HG02885 (cell line): Measurements from ENCODE around the gene HMX1.

ENCODE experiments used
- ATAC-seq: cut with Tn5 transposase; IDR thresholded peaks from one replicate; pipeline ENCODE4 v1.9.1; 2021; ENCODE audit warnings: mild to moderate bottlenecking; ENCODE audit not compliant: unreplicated experiment, poor library complexity

The HMX1 gene

DNA sequence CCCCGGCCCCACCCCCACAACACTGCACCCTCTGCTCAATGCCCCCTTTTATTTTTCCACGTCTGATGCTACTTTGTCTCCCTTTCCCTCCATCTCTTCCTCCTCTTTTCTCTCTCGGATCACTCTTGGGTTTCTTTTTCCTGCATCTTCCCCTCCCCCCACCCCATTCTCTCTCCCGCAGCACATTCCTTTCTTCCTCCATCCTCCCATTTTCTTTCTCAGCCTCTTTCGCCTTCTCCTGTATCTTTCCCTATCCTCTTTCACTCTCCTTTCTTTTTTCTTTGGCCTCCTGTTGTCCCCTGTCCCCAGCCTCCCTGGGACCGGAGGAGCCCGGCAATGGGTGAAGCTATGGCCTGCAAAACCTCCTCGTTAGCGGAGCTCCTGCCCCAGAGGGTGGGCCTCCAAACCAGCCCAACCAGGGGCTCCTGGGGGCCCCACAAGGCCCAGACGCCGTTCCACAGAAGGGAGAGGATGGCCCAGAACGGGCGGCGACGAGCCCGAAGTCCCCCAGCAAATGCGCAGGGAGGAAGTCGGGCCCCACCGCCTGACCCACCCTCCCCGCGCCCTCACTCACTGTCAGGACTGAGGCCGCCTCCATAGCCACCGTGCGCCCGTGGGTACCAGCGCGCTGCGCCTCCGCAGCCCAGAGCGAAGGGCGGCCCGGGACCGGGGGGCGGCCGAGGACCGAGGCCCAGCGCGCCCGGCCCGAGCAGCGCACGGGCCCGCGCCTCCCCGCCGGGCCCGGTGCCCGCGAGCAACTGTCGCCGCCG, 807 bp downstream of the HMX1 start:
- ATAC-seq: no peak

DNA sequence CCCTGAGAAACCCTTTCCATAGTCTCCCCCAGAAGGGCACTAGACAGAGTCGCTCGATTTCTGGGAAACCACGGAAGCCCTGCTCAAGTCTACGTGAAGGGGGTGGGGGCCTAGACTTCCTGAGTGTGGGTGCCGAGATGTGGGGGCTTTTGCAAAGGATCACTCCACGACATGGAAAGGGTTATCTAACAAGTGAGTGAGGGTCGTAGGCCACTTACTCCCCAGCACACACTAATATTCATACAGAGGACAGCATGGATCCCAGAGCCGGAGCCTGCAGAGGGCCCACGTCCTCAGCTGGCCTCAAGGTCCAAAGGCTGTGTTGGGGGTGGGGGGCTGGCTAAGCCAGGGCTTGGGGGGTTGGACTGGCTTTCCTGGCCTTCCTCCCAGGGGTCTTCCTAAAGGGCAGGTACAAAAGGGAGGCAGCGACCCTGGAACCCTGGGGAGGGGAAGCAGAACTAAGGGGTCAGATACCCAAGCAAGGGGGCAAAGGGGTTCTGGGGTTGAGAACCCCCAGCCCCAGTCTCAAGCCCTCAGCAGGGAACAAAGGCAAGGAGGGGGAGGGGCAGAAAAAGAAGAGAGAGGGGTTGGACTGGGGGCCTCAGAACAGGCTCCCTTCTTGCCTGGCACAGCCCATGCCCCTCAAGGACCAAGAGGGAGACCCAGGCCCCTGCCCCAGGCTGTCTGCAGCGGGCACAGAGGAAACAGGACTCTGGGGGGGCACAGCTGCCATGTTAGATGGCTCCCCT, 1.6 kb downstream of the HMX1 start:
- no peak for ATAC-seq

DNA sequence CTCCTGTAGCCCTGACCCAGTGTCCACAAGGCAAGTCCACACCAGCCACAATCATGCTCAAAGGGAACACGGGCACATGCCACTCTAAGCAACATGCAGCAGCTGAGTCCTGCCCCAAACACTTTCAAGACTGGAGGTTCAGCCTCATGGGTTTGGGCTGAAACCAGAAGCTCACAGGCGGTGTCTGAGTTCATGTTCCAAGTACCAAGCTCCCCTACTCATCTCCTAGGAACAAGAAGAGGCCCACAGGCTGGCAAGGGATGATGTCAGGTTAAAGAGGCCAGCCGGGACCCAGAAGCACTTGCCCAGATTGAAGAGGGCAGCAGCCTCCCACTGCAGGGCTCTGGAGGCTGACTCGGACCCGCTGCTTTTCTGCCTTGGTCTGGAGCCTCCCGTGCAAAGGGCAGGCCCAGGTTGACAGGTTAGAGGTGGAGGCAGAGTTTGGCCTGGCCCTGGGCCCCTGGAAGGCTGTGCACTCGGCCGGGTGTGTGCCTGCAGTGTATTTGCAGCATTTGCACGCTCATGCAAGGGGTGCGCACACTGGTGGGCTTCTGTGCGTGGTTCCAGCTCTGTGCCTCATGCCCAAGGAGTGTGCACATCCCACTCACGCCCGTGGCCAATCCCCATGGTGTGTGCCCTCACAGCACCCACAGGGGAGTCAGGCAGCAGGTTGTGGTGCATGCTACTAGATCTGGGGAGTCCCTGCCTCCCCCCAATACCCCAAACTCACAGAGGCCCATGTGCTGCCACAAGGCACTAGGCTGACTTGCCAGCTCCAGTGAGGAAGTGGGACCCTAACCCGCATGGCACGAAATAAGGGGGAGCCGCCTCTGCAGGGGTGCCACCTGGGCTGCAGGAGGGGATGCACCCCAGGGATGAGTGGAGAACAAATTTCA, 2.4 kb downstream of the HMX1 start:
- ATAC-seq: no peak

DNA sequence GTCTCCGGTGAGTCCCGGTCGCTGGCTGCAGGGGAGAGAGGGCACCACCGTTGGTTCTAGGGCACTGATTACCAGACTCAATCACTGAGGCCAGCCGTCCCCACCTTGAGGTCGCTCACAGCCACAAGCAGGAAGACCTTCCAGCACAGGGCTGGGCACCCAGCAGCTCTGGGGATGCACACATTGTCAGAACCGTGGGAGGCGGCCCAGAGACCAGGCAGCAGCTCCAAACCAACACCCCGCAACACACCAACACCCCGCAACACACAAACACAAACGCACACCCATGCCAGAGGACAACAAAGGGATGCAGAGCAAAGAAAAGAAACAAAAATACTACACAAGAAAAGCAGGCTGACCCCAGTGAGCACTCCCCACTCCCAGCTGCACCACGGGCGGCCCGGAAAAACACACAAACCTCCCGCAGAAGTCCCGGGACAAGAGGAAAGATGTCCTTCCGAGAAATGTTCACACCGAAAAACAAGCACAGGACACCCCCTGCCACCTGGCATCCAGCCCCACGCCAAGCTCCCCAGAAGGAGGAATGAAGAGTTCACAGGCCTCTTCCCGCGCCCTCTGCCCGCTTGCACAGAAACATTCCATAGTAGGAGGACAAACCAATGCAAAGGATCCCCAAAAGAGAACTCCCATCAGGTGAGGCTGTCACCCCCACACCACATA, 3.2 kb downstream of the HMX1 start:
- ATAC-seq: no peak

DNA sequence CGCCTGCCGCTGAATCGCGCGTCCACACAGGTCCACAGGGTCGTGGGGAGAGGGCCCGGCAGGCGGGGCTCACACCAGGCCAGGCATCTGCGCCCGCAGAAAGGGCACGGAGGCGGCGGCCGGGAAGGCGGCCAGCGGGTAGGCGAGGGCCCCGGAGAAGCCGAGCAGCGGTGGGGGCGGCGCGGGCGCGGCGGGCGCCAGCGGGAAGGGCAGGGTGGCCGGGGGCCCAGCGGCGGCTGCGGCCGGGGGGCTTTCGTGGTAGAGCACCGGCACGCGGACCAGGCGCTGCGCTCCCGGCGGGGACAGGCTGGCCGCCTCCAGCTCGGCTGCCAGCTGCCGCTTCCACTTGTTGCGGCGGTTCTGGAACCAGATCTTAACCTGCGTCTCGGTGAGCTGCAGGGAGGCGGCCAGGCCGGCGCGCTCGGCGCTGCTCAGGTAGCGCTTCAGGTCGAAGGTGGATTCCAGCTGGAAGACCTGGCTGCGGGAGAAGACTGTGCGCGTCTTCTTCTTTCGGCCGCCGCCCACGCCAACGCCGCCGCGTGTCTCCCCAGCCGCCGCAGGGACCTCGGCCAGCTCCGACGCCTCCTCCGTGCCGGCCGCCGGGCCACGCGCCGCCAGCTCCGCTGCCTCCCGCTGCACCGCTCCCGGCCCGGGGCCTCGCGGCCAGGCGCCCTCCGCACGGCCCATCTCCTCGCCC, 3.9 kb downstream of the HMX1 start:
- no peak for ATAC-seq

DNA sequence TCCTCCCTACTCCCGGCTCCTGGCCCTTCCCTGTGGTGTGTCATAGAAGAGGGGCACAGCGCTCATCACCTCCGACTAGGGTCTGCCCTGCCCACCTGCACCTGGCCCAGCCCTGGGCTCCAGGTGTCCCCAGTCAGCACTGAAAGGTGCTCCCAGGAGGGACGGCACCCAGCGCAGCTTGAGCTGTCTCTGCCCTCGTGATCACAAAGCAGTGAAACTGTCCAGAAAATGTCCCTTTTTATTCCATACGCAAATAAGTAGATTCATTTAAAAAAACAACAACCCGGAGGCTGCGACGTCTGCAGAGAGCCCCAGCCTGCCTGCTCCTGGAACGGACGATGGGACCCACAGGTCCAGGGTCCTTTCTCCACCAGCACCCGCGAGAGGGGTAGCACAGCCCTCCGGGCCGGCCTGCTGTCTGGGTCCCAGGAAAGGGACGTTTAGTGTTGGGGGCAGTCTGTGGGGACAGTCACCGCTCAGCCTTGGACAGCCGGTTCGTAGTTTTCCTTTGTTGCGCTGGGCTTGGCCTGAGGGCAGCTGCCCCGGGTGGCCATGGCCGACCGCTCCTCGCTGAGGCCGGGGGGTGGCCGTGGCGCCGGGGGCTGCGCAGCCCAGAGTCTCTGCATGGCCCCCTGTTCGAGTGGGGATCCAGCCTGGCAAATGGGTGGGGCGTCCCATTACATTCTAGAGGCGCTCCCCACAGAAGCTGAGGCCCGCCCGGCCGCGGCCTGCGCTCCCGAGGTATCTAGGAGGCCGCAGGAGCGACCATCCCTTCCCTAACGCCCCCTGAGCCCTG, 4.6 kb downstream of the HMX1 start:
- ATAC-seq: no peak

DNA sequence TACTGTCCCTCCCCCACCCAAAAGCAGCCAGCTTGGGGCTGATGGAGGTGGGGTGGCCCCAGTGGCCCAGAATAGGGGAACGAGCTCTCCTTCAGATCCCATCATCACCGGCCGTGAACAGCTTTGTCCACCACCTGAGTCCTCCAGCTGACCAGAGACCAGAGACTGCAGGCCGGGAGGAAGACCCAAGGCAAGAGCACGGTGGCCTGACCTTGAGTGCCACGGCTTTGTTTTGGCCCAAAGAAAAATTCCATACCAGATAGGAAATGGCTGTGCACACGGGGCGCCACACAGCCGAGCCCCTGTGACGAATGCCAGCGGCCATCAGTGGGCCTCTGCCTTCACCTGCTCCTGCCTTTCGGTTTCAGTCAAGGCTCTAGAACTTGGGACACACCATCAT, 5.2 kb downstream of the HMX1 start:
- ATAC-seq: no peak

DNA sequence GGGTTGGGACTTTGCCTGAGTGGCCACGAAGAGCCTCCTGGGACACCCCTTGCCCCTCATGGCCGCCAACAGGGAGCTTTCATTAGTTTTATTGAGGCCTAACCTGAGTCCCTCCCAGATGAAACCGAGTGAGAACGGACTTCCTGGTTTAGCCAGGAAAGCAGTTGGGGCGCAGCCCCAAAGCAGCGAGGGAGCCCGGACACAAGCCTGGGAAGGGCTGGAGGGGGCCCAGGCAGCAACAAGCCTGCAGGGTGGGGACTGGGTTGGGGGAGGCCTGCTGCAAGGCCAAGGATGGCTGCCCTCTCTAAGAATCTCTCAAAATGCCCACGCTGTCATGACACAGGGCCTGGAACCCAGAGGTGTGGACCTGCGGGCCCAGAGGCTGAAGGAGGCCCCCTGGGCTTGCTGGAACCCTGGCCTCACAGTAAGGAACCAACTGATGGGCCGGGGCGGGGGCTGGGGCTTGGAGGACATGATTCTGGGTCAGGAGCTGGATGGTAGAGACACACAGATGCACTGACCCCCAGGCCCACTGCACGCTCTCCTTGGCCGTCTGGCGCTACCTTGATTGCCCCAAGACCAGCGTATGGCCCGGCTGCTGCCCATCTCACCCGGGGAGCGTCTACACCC, 5.8 kb downstream of the HMX1 start:
- ATAC-seq: no peak

DNA sequence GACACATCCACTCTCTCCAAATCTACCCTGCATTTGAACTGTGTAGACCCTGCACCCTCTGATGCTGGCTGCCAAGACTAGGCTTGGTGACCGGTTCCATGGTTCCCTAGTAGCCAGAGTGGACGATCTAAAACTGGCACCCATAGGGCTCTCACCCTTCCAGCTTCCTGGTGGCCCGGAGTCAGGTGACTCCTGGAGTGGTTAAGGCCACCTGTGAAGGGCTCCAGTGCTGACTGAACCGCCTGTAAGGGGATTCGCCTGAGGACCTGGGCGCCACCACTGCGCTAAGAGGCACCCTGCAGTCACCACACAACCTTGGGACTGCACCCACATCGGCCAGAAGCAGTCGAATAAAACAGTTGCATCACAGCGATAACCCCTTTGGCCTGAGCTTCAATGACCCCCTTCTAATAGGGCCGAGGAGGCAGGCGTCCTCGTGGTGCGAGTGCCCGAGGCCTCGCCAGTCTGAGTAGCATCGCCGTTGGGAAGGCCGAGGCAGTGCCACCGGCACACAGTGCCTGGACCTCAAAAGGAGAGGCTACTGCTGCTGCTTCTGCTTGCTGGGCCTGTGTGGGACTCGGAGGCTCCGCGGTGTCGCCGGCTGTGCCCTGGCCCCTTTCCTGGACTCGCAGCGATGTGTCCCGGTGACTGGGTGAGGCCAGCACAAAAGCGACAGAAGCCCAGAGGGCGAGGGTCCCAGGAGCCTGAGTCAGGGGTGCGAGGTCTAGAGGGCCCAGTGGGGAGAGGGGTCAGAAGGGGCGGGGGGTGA, 6.5 kb downstream of the HMX1 start:
- ATAC-seq: no peak

DNA sequence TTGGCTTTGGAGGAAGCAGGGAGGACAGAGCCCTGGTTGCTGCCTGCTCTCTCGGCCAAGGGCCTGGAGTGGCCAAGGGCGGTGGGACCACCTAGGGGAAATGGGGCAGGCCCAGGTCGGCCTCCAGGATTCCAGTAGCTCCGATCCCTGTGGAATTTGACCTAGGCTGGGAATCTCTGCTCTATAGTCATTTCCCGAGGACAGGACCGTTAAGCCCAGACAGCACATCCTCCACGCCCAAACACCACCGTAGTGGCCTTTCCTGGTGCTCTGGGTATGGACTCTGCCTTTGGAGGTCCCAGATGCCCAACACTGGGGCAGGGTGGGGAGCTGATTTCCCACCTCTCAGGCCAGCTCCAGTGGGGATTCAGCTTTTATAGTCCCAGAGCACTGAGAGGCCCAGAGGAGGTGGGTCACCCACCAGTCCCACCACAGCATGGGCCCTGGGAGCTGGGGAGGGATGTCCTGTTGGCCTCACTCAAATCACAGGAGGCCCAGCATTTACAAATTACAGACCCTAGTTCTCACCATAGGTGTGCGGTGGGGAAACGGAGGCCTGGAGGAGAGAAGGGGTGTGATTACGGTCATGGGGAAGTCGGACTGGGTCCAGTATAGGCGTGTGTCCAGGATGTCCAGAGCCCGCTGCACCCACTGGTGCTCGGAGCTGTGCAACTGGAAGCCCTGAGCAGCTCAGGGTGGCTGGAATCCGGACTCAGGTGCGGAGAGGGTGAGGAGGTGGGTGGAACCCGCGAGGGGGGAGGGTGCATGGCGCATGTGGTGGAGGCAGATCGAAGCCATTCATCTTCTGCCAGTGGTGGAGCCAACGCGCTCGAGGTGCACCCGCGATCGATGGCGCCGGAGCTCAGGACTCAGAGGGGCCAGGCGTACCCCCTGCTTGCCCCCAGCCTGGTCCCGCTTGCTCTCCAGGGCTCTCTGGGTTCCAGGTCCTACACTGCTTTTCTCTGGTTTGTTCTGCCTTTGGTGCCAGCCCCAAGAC, 7.7 kb downstream of the HMX1 start:
- ATAC-seq: no peak

DNA sequence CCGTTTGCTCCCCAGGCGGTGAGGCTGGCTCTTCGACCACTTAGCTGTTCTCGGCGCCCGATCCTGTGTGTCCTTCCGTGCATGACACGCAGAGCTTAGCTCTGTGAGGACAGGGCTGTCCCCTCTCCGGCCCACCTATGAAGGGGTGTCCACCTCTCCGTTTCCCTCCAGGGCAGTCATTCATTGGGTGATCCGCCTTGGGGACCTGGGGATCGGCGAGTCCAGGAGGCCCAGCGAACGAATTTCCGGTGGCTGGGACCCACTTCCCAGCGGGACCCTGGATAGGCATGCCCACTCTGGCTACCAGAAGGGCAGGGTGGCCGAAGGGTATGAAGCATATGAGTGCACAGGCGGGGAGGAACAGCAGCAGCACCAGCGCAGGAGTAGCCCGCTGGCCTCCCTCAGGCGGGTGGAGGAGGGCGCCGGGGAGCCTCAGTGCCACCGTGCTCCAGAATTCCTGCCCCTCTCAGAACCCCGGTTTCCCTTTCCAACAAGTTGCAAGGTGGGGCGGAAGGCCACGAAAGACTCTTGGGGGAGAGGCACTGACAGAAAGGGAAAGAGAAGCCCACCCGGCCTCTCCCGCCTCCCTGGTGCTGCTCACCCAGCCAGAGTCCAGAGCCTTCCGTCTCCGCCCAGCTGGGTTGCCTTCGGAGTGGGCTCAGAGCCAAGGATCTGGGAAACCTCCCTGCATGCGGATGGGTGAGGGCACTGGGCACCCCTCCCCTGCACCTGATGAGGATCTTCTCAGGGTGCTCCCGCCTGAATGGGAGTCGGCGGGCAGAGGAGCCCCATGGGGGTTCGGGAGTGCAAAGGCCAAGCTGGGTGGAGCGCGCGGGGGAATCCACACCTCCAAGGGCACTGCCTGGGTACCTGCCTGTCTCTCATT, 8.6 kb downstream of the HMX1 start:
- no peak for ATAC-seq

DNA sequence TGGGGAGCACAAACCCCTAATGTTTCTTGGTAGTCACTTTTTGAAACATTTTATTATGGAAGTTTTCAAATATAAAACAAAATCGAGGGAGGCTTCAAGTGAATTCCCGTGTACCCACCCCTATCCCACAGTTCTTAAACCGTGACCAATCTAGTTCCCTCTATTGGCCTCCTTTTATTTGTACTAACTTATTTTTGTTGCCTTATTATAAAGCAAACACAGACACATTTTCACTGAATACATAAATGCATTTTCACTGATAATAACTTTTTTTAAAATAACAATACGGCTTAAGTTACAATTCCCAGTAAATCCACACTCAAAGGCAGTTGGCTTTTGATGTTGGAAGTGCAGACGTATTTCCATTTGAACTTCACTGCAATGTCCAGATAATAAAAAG, 9.3 kb downstream of the HMX1 start:
- ATAC-seq: no peak

DNA sequence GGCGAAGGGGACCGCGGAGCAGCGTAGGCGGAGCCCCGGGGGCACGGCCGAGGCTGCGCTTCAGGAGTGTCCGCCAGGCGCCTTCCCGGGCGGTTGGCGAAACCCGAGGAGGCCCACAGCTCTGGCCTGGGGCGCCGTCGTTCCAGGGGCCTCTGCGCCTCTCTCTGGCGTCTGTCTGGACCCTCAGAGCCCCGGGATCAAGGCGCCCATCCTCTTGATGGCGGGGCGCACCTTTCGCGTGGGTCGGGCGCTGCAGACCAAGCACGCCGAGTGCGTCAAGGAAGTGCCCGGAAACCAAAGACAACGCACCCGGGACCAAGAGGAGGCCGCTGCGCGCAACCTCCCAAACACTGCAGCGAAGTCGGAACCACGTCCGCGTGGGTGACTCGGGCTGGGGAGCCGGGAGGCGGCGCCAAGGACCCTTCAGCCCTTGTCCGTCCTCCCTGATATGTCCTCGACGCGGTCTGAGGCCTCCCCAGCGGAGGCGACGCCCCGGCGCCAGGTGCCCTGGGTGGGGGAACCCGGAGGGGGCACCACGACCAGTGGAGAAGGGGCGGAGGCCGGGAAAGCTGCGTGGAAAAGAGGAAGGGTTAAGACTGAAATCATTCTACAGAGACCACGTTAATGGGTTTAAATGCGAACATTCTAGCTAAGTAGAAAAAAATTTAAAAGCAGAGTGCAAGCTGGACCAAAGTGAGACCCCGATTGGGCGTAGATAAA, 9.9 kb downstream of the HMX1 start:
- no peak for ATAC-seq

DNA sequence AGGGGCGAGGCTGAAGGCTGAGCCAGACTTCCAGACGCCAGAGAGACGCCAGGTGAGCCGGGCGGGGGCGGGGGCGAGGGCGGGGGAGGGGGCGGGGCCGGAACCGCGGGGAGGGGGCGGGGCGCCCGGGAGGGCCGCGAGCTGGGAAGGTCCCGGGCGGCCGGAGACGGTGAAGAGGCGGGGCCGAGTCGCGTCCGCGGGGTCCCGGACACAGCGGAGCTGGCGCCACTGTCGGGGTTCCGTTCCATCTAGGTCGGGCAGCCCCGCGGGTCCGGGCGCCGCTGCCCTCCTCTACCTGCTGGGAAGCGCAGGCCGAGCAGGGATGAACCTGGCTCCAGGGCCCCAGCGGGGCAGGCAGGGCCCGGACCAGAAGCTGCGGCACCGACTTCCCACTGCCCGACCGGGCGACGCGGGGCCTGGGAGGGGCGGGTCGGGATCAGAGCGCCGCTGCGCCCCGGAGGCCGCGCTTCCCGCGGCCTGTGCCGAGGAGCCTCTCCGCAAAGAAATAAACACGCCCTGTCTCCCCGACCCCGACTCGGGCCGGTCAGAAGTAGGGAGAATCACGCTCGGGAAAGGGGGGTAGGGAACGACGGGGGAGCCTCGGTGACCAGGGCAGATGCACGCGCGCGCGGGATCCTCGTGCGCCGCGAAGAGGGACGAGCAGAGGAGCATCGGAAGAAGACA, 10.6 kb downstream of the HMX1 start:
- ATAC-seq: no peak
